Measurements from ENCODE around the gene ABHD14A.

ABHD14A gene

GRCh38 chr3:51953445-51953844 is 21.4 kb upstream of the ABHD14A start:
- in situ Hi-C loops (cut with HindIII; ENCODE audit: low sequenced_read_pairs) = no loop called here
- TF ChIP-seq CTCF (IDR thresholded peaks at IDR 0.05; ENCODE audit: low read depth, low read length, missing control alignments) = no peak
- DNase-seq (ENCODE audit: low read depth) = no peak
- no peak overlapping the region for H3K4me3 ChIP-seq (ENCODE audit: low read depth, low read length)

- DNase-seq (ENCODE audit: low read depth) = no peak
- no peak for TF ChIP-seq CTCF (IDR thresholded peaks at IDR 0.05; ENCODE audit: low read depth, low read length, missing control alignments)
- in situ Hi-C loops (cut with HindIII; ENCODE audit: low sequenced_read_pairs) = no loop called here
- no peak overlapping the region for H3K4me3 ChIP-seq (ENCODE audit: low read depth, low read length)
Measured at GRCh38 chr3:51954105-51954504, 20.8 kb upstream of the ABHD14A start.

- no peak overlapping the region for H3K4me3 ChIP-seq (ENCODE audit: low read depth, low read length)
- no peak for TF ChIP-seq CTCF (IDR thresholded peaks at IDR 0.05; ENCODE audit: low read depth, low read length, missing control alignments)
- no peak for DNase-seq (ENCODE audit: low read depth)
- in situ Hi-C loops (cut with HindIII; ENCODE audit: low sequenced_read_pairs) = no loop called here
Measured at GRCh38 chr3:51954713-51955112, 20.2 kb upstream of the ABHD14A start.

GRCh38 chr3:51955175-51955892 is 19.5 kb upstream of the ABHD14A start, which contains the start of gene GPR62:
Gene GPR62 (plus strand): TSS chr3:51955381. CDS start chr3:51955653, 272 bp downstream.
- in situ Hi-C loops (cut with HindIII; ENCODE audit: low sequenced_read_pairs) = no loop called here
- DNase-seq (ENCODE audit: low read depth) = no peak
- TF ChIP-seq CTCF (IDR thresholded peaks at IDR 0.05; ENCODE audit: low read depth, low read length, missing control alignments) = no peak
- peak within 1 kb of the TSS; percentile 26 for H3K4me3 ChIP-seq (ENCODE audit: low read depth, low read length)

- no peak for DNase-seq (ENCODE audit: low read depth)
- H3K4me3 ChIP-seq (ENCODE audit: low read depth, low read length) = peak overlapping the region; percentile 26
- in situ Hi-C loops (cut with HindIII; ENCODE audit: low sequenced_read_pairs) = no loop called here
- peak; percentile 57 for TF ChIP-seq CTCF (IDR thresholded peaks at IDR 0.05; ENCODE audit: low read depth, low read length, missing control alignments)
Measured at GRCh38 chr3:51955893-51956770, 18.7 kb upstream of the ABHD14A start.

- TF ChIP-seq CTCF (IDR thresholded peaks at IDR 0.05; ENCODE audit: low read depth, low read length, missing control alignments) = no peak
- in situ Hi-C loops (cut with HindIII; ENCODE audit: low sequenced_read_pairs) = no loop called here
Measured at GRCh38 chr3:51957520-51958205, 17.2 kb upstream of the ABHD14A start.

More at GRCh38 chr3:51957520-51958205, 17.2 kb upstream of the ABHD14A start:
- no peak for DNase-seq (ENCODE audit: low read depth)
- no peak overlapping the region for H3K4me3 ChIP-seq (ENCODE audit: low read depth, low read length)

Data from astrocyte of the cerebellum (primary cell).